Activated CD4-positive, alpha-beta memory T cell treated with anti-CD3 and anti-CD28 coated beads for 36 hours (primary cell): ENCODE measurements around the gene GBGT1. TPM values are rescaled to one million over a fixed set of nuclear protein-coding genes. Genes with fewer than 3 reads are reported as not detected.

Experiments
- CTCF ChIA-PET: fragments of 350-600 bp; sonication (Branson Sonifier 250); formaldehyde crosslinking; loops from one replicate; lab custom pipeline; 2021; ENCODE audit warnings: antibody characterized with exemption, inconsistent platforms; lab: Charles Lee
- POLR2A ChIA-PET: fragments of 350-600 bp; sonication (Branson Sonifier 250); formaldehyde crosslinking; loops from one replicate; lab custom pipeline; 2021; ENCODE audit warnings: antibody characterized with exemption; lab: Charles Lee
- DNase-seq: peaks from one replicate; pipeline ENCODE4 v3.0.0-alpha.2; 2020
- H3K27ac Mint-ChIP-seq: one replicate; pipeline ENCODE4 v1.8.0; 2021; ENCODE audit warnings: mixed read lengths
- H3K27me3 Mint-ChIP-seq: one replicate; pipeline ENCODE4 v1.8.0; 2021; ENCODE audit warnings: mixed read lengths
- H3K36me3 Mint-ChIP-seq: one replicate; pipeline ENCODE4 v1.8.0; 2021; ENCODE audit warnings: mixed read lengths
- H3K4me1 Mint-ChIP-seq: one replicate; pipeline ENCODE4 v1.8.0; 2021; ENCODE audit warnings: low read depth, mixed read lengths
- H3K4me3 Mint-ChIP-seq: one replicate; pipeline ENCODE4 v1.8.0; 2021; ENCODE audit warnings: mild to moderate bottlenecking, mixed read lengths
- H3K9me3 Mint-ChIP-seq: one replicate; pipeline ENCODE4 v1.8.0; 2021; ENCODE audit warnings: mixed read lengths
- intact Hi-C: fragments of 100-400 bp; cut with micrococcal nuclease; formaldehyde crosslinking; loops from one replicate; pipeline ENCODE4 v1.15.1; 2023
- total RNA-seq, 2 experiments: library from RNA; stranded (reverse); gene quantifications; one replicate each; pipeline ENCODE4 v1.2.3, GENCODE V29; 2021

GBGT1 gene
- total RNA-seq, 2 experiments from 2014 or later = 3.2 to 3.6 TPM

- intact Hi-C loops = loop anchor here (5.0 to 10.0 kb wide), 2 partner anchors 158 to 216 kb away; partner anchors contain the start of genes MED22 and RPL7A
- POLR2A ChIA-PET = no interaction called here
- Mint-ChIP-seq H3K27ac (no peak overlapping the region), H3K27me3 (peaks cover 16% of the 10 kb centered on the region), H3K4me3 (no peak overlapping the region), H3K36me3 (no peaks in the 10 kb centered on the region), H3K9me3 (no peaks in the 10 kb centered on the region), H3K4me1 (peaks cover 14% of the 10 kb centered on the region)
- peak; percentile 1 for DNase-seq
- CTCF ChIA-PET = interaction anchor here (1.1 to 3.2 kb wide), 5 partner anchors 9 to 167 kb away, joined by 5 to 20 read pairs (median 6); no protein-coding TSS in a partner anchor
Measured at GRCh38 chr9:133188843-133189180, 25.1 kb upstream of the GBGT1 start.

DNA sequence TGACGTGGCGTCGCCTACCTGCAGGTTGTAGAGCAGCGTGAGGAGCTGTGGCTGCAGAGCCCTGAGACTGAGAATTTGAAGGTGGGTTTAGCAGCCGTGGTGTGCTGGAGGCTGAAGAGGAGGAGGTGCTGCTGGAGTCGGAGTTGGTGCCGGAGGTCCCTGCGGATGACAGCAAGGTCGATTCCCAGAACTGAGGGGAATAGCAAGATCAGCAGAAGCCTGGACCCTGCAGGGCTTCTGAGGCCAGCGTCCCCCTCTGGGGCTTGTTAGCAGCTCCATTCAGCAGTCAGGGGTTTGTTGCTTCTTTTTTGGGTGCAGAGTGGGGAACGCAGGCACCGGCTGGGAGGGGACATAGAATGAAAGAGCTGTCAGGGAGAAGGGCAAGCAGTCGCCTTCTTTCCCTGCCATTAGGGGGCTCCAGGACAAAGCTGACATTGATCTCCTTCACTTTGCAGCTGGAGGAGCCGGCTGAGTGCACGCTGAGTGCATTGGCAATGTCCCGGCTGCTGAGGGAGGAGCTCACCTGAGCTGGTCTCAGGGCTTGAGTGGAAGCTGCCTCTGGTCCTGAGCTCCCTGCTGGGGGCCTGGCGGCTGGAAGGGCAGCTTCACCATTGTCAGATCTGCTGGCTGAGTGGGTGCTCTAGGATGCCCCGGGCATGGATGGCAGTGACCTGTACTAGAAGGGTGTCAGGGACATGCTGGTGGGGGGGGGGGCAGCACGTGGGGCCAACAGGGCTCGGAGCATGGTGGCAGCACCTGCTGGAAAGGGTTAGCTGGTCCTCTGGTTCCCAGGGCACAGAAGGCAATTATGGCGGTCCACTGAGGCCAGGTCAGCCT is 24.5 kb upstream of the GBGT1 start:
- DNase-seq = peak; percentile 9

DNA sequence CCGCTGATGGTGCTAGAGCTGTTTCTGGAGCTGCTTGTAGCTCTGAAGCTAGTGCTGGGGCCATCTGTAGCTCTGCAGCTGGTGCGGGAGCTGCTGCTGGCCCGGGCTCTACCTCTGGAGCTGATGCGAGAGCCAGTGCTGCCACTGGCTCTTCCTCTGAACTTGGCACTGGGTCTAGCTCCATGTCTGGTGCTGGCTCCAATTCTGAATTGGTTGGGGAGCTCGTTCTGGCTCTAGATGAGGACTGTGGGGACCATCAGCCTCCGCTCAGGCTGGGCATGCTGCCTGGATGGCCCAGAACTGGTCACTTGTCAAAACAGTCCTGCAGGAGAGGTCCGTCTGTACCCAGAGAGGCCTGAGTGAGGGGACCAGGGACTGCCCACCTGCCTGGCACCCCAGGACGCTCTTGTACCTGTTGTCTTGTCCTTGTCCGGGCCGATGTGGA is 23.9 kb upstream of the GBGT1 start:
- H3K9me3 Mint-ChIP-seq = no peaks in the 10 kb centered on the region
- no peaks in the 10 kb centered on the region for H3K36me3 Mint-ChIP-seq
- H3K4me3 Mint-ChIP-seq = no peak overlapping the region
- ChIA-PET CTCF (interaction anchor here (0.6 to 3.4 kb wide), 15 partner anchors 10 to 298 kb away, joined by 3 to 40 read pairs (median 7); no protein-coding TSS in a partner anchor), POLR2A (no interaction called here)
- peaks cover 20% of the 10 kb centered on the region for H3K4me1 Mint-ChIP-seq
- DNase-seq = peak; percentile 0
- peaks cover 22% of the 10 kb centered on the region for H3K27me3 Mint-ChIP-seq
- H3K27ac Mint-ChIP-seq = no peak overlapping the region
- intact Hi-C loops = loop anchor here (2.0 to 10.0 kb wide), 4 partner anchors 51 to 299 kb away; partner anchors contain the start of genes MED22 and RPL7A

More for the DNA sequence above, 24.5 kb upstream of the GBGT1 start:
- Mint-ChIP-seq H3K27ac (no peak overlapping the region), H3K4me1 (peaks cover 17% of the 10 kb centered on the region), H3K9me3 (no peaks in the 10 kb centered on the region), H3K27me3 (peaks cover 20% of the 10 kb centered on the region), H3K4me3 (no peak overlapping the region), H3K36me3 (no peaks in the 10 kb centered on the region)
- POLR2A ChIA-PET = no interaction called here
- intact Hi-C loops = loop anchor here (5.0 to 10.0 kb wide), 2 partner anchors 159 to 217 kb away; partner anchors contain the start of genes MED22 and RPL7A
- CTCF ChIA-PET = interaction anchor here (0.9 to 3.4 kb wide), 10 partner anchors 8 to 297 kb away, joined by 3 to 40 read pairs (median 6); no protein-coding TSS in a partner anchor

- no peaks in the 10 kb centered on the region for H3K9me3 Mint-ChIP-seq
- H3K4me3 Mint-ChIP-seq = no peak overlapping the region
- ChIA-PET CTCF (interaction anchor here (0.7 to 3.4 kb wide), 18 partner anchors 9 to 299 kb away, joined by 3 to 40 read pairs (median 6); partner anchors contain the start of genes REXO4 and SLC2A6), POLR2A (no interaction called here)
- DNase-seq = no peak
- H3K4me1 Mint-ChIP-seq = peaks cover 20% of the 10 kb centered on the region
- H3K27ac Mint-ChIP-seq = no peak overlapping the region
- H3K27me3 Mint-ChIP-seq = peaks cover 21% of the 10 kb centered on the region
- H3K36me3 Mint-ChIP-seq = no peaks in the 10 kb centered on the region
- intact Hi-C loops = loop anchor here (2.0 to 10.0 kb wide), 4 partner anchors 52 to 300 kb away; partner anchors contain the start of genes MED22 and RPL7A
Measured at GRCh38 chr9:133186736-133187135, 23.0 kb upstream of the GBGT1 start.

DNA sequence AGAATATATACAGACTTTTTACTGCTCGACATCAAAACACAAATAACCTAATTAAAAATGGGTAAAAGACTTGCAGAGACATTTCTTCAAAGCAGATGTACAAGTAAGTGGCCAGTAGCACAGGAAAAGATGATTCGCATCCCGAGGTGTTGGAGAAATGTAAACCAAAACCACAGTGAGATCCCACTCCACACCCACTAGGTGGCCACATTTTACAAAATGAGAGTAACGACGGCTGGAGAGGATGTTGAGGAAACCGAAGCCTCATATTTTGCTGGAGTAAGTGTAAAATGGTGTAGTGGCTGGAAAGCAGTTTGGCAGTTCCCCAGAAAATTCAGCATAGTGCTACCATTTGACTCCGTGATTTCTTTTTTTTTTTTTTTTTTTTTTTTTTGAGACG is 21.3 kb upstream of the GBGT1 start:
- H3K36me3 Mint-ChIP-seq = no peaks in the 10 kb centered on the region
- H3K4me1 Mint-ChIP-seq = peaks cover 20% of the 10 kb centered on the region
- H3K9me3 Mint-ChIP-seq = no peaks in the 10 kb centered on the region
- DNase-seq = peak; percentile 71
- CTCF ChIA-PET = interaction anchor here (1.0 to 3.4 kb wide), 4 partner anchors 16 to 300 kb away, joined by 4 to 40 read pairs (median 10); partner anchors contain the start of gene REXO4
- H3K4me3 Mint-ChIP-seq = no peak overlapping the region
- intact Hi-C loops = loop anchor here (5.0 to 10.0 kb wide), 2 partner anchors 162 to 220 kb away; partner anchors contain the start of genes MED22 and RPL7A
- POLR2A ChIA-PET = no interaction called here
- no peak overlapping the region for H3K27ac Mint-ChIP-seq
- H3K27me3 Mint-ChIP-seq = peaks cover 21% of the 10 kb centered on the region

DNA sequence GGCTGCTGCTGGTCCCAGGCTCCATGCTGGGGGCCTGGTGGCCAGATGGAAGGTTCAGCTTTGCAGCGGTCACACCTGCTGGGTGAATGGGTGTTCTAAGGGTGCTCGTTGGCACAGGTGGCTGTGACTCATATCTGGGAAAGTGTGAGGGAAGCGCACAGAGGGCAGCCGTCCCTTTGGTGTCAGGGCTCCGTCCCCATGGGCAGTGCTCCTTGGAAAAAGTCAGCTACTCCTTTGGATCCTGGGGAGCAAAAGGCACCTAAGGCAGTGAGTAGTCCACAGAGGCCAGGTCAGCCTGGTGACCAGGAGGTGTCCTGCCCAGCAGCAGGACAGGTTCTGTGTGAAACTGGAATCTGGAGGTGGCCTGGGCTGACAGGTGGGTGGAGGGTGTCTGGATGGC is 18.4 kb upstream of the GBGT1 start:
- CTCF ChIA-PET = interaction anchor here (0.6 to 1.3 kb wide), 11 partner anchors 8 to 1560 kb away, joined by 3 to 4 read pairs (median 3); no protein-coding TSS in a partner anchor
- no peak for DNase-seq
- H3K9me3 Mint-ChIP-seq = no peaks in the 10 kb centered on the region
- H3K4me1 Mint-ChIP-seq = peaks cover 20% of the 10 kb centered on the region
- intact Hi-C loops = loop anchor here (10.0 kb wide), 1 partner anchor 223 kb away; no protein-coding TSS in a partner anchor
- H3K27ac Mint-ChIP-seq = no peak overlapping the region
- POLR2A ChIA-PET = interaction anchor here (0.9 kb wide), 1 partner anchor 152 kb away, joined by 3 read pairs; no protein-coding TSS in a partner anchor
- H3K36me3 Mint-ChIP-seq = no peaks in the 10 kb centered on the region
- peaks cover 14% of the 10 kb centered on the region for H3K27me3 Mint-ChIP-seq
- H3K4me3 Mint-ChIP-seq = no peak overlapping the region

GRCh38 chr9:133181561-133181960 is 17.8 kb upstream of the GBGT1 start:
- no peak for DNase-seq
- Mint-ChIP-seq H3K9me3 (no peaks in the 10 kb centered on the region), H3K27ac (no peak overlapping the region), H3K4me1 (peaks cover 20% of the 10 kb centered on the region), H3K4me3 (no peak overlapping the region), H3K36me3 (no peaks in the 10 kb centered on the region), H3K27me3 (peaks cover 14% of the 10 kb centered on the region)
- ChIA-PET POLR2A (no interaction called here), CTCF (interaction anchor here (0.6 to 1.6 kb wide), 18 partner anchors 8 to 1561 kb away, joined by 3 to 6 read pairs (median 3); partner anchors contain the start of genes GTF3C5 and SLC2A6)
- intact Hi-C loops = loop anchor here (10.0 kb wide), 1 partner anchor 223 kb away; no protein-coding TSS in a partner anchor

DNA sequence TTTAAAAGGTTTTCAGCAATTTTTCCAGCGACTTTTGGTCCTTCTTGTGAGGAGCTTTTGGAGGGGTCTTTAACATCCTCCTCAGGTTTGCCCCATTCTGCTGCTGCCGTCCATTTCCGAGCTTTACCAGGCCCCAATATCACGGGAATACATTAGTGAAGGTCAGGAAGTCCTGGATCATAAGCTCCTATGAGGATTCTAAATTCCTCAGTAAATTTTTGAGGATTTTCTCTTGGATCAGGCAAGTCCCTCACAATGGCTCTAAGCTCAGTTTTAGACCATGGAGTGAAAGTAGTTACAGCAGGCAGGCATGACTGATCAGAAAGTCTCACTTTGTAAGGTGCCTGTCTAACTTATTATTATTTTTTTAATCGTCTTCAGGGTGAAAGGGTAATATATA is 17.2 kb upstream of the GBGT1 start:
- Mint-ChIP-seq H3K36me3 (no peaks in the 10 kb centered on the region), H3K9me3 (no peaks in the 10 kb centered on the region), H3K4me3 (no peak overlapping the region), H3K27me3 (peaks cover 12% of the 10 kb centered on the region), H3K4me1 (peaks cover 17% of the 10 kb centered on the region), H3K27ac (no peak overlapping the region)
- CTCF ChIA-PET = interaction anchor here (0.6 to 1.6 kb wide), 21 partner anchors 8 to 724 kb away, joined by 3 to 6 read pairs (median 3); partner anchors contain the start of genes GTF3C5 and SLC2A6
- intact Hi-C loops = loop anchor here (10.0 kb wide), 1 partner anchor 224 kb away; no protein-coding TSS in a partner anchor
- DNase-seq = no peak
- POLR2A ChIA-PET = no interaction called here

GRCh38 chr9:133173056-133173455 is 9.3 kb upstream of the GBGT1 start:
- intact Hi-C loops = no loop called here
- ChIA-PET CTCF (interaction anchor here (1.0 to 1.7 kb wide), 4 partner anchors 9 to 13 kb away, joined by 3 to 4 read pairs (median 4); no protein-coding TSS in a partner anchor), POLR2A (no interaction called here)
- no peak overlapping the region for H3K27ac Mint-ChIP-seq
- DNase-seq = peak; percentile 2
- H3K27me3 Mint-ChIP-seq = peaks cover 2% of the 10 kb centered on the region
- no peaks in the 10 kb centered on the region for H3K36me3 Mint-ChIP-seq
- no peaks in the 10 kb centered on the region for H3K4me1 Mint-ChIP-seq
- H3K9me3 Mint-ChIP-seq = no peaks in the 10 kb centered on the region
- no peak overlapping the region for H3K4me3 Mint-ChIP-seq

DNA sequence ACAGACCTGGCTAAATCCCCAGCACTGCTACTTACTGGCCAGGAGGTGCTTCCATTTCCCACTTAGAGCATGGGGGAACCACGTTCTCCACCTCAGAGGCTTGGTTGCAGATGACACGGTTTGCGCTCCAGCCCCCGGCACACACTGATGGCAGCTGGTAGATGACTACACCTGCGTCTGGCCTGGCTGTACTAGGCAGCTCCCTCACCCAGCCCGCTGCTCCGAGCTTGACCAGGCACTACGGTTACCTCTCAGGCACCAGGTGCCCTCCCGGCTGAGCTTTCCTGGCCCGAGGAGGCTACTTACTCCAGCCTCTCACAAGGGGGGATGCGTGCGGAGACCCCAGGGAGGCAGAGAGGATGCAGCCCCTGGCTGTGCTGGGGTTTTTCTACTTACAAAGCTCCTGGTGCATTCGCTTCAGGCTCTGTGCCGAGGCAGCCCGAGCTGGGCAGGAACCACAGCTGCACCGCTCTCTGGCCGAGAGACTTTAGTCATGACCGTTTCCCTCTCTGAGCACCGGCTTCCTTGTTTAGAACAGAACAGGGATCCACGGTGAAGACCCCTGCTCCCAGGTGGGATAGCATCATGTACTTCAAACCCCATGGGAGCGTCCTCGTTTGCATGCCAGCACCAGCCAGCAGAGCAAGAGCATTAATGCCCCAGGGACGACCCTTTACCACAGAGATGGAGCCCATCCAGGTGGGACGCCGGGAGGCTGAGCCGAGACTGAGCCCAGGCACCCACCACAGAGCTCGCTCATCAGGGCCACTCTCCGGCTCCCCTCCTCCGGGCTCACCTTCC is 7.6 kb upstream of the GBGT1 start:
- Mint-ChIP-seq H3K36me3 (no peaks in the 10 kb centered on the region), H3K4me1 (no peaks in the 10 kb centered on the region), H3K4me3 (no peak overlapping the region), H3K9me3 (no peaks in the 10 kb centered on the region), H3K27me3 (peaks cover 2% of the 10 kb centered on the region), H3K27ac (no peak overlapping the region)
- intact Hi-C loops = no loop called here
- CTCF ChIA-PET = interaction anchor here (0.8 to 1.7 kb wide), 3 partner anchors 10 to 17 kb away, joined by 4 to 5 read pairs (median 4); no protein-coding TSS in a partner anchor
- POLR2A ChIA-PET = no interaction called here
- DNase-seq = no peak

DNA sequence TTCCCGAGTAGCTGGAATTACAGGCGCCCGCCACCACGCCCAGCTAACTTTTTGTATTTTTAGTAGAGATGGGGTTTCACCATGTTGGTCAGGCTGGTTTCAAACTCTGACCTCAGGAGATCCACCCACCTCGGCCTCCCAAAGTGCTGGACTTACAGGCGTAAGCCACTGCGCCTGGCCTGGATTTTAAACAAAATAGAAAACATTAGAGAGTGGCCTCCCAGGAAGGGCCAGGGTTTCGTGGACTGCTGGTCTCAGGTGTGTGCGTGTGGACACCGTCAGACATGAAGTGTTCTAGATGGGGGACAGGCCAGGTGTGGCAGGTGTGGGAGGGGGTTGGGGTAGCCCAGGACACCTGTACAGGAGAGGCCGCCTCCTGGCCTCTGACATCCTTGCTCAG is 7.0 kb upstream of the GBGT1 start:
- no peaks in the 10 kb centered on the region for H3K9me3 Mint-ChIP-seq
- CTCF ChIA-PET = interaction anchor here (1.6 kb wide), 1 partner anchor 16 kb away, joined by 5 read pairs; no protein-coding TSS in a partner anchor
- H3K27ac Mint-ChIP-seq = no peak overlapping the region
- intact Hi-C loops = no loop called here
- no peak overlapping the region for H3K4me3 Mint-ChIP-seq
- POLR2A ChIA-PET = no interaction called here
- no peak for DNase-seq
- H3K36me3 Mint-ChIP-seq = no peaks in the 10 kb centered on the region
- no peaks in the 10 kb centered on the region for H3K4me1 Mint-ChIP-seq
- H3K27me3 Mint-ChIP-seq = peaks cover 2% of the 10 kb centered on the region
